Ascending aorta (tissue), 2 donors: ENCODE results near the gene DDR2. TPM values are rescaled to one million over a fixed set of nuclear protein-coding genes. Genes with fewer than 3 reads are reported as not detected.

Experiments
- DNase-seq, 2 donors: peaks; one replicate each; pipeline ENCODE4 v3.0.0-alpha.2; 2019; ENCODE audit warnings: low spot score in 2 of 2
- H3K27ac ChIP-seq, 2 donors: fragments of 200-600 bp; sonication (generic); one replicate each; pipeline ENCODE4 v1.5.1; 2016 to 2017; ENCODE audit warnings: mild to moderate bottlenecking in 1 of 2
- H3K27me3 ChIP-seq: fragments of 200-600 bp; sonication (generic); one replicate; pipeline ENCODE4 v1.5.1; 2017
- H3K36me3 ChIP-seq, 2 donors: fragments of 200-600 bp; sonication (generic); one replicate each; pipeline ENCODE4 v1.5.1; 2016
- H3K4me1 ChIP-seq, 2 donors: fragments of 200-600 bp; sonication (generic); one replicate each; pipeline ENCODE4 v1.5.1; 2016 to 2017; ENCODE audit warnings: mild to moderate bottlenecking in 1 of 2
- H3K4me3 ChIP-seq, 2 donors: fragments of 200-600 bp; sonication (generic); one replicate each; pipeline ENCODE4 v1.5.1; 2016 to 2017; ENCODE audit warnings: mild to moderate bottlenecking in 1 of 2
- H3K9me3 ChIP-seq, 2 donors: fragments of 200-600 bp; sonication (generic); one replicate each; pipeline ENCODE4 v1.5.1; 2016
- CTCF ChIP-seq, 3 experiments: fragments of 200-600 bp in 2 of 3; fragments of 450-650 bp in 1 of 3; sonication (generic) in 2 of 3; IDR thresholded peaks; one replicate each; pipeline ENCODE4 v1.5.1; 2016 to 2019; ENCODE audit warnings: antibody characterized with exemption in 3 of 3, mild to moderate bottlenecking in 1 of 3, moderate library complexity in 1 of 3
- intact Hi-C: fragments of 100-400 bp; cut with DNase I; formaldehyde crosslinking; loops from one replicate; pipeline ENCODE4 v1.15.1; 2023
- total RNA-seq: library from RNA; depleted of rRNA; stranded (reverse); fragments of >200 nt; gene quantifications from one replicate; pipeline ENCODE4 v1.1.0, GENCODE V29; 2016

DDR2 gene
- total RNA-seq, 1 donor from 2014 or later = 77.9 TPM

GRCh38 chr1:162709870-162710269 is 77.6 kb downstream of the DDR2 start:
- H3K27me3 ChIP-seq = no peaks in the 10 kb centered on the region
- DNase-seq = no peak
- TF ChIP-seq CTCF (IDR thresholded peaks at IDR 0.05) = no peak
- H3K27ac ChIP-seq = no peak overlapping the region
- no peaks in the 10 kb centered on the region for H3K9me3 ChIP-seq
- H3K4me1 ChIP-seq = peaks cover 0 to 20% of the 10 kb centered on the region in 2 donors
- H3K4me3 ChIP-seq = no peak overlapping the region
- intact Hi-C loops = no loop called here
- H3K36me3 ChIP-seq = no peaks in the 10 kb centered on the region

DNA sequence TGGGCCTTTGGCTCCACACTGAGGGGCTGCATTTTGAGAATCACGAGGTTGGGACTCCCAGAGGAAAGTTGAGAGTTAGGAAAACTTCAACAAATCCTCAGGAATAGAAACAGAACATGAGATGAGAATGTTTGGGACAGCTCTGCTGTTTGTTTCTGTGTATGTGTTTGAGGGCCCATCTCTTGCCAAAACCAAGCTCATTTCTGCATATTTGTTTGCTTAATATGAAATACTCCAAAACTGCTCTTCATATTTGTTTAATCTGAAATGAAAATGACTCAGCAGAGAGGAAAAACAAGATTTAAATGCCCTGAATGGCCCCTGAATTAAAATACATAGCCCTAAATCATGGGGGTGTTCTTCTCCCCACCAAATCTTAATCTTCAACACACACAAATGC is 78.1 kb downstream of the DDR2 start:
- intact Hi-C loops = no loop called here
- peaks cover 0 to 20% of the 10 kb centered on the region in 2 donors for H3K4me1 ChIP-seq
- H3K36me3 ChIP-seq = no peaks in the 10 kb centered on the region
- H3K27ac ChIP-seq = no peak overlapping the region
- H3K27me3 ChIP-seq = no peaks in the 10 kb centered on the region
- no peak for DNase-seq
- H3K9me3 ChIP-seq = no peaks in the 10 kb centered on the region
- no peak for TF ChIP-seq CTCF (IDR thresholded peaks at IDR 0.05)
- no peak overlapping the region for H3K4me3 ChIP-seq

GRCh38 chr1:162710780-162711465 is 78.7 kb downstream of the DDR2 start:
- no peaks in the 10 kb centered on the region for H3K27me3 ChIP-seq
- intact Hi-C loops = no loop called here
- H3K4me1 ChIP-seq = peaks cover 0 to 20% of the 10 kb centered on the region in 2 donors
- DNase-seq = no peak
- no peaks in the 10 kb centered on the region for H3K9me3 ChIP-seq
- H3K27ac ChIP-seq = no peak overlapping the region
- H3K4me3 ChIP-seq = no peak overlapping the region
- H3K36me3 ChIP-seq = no peaks in the 10 kb centered on the region
- no peak for TF ChIP-seq CTCF (IDR thresholded peaks at IDR 0.05)

DNA sequence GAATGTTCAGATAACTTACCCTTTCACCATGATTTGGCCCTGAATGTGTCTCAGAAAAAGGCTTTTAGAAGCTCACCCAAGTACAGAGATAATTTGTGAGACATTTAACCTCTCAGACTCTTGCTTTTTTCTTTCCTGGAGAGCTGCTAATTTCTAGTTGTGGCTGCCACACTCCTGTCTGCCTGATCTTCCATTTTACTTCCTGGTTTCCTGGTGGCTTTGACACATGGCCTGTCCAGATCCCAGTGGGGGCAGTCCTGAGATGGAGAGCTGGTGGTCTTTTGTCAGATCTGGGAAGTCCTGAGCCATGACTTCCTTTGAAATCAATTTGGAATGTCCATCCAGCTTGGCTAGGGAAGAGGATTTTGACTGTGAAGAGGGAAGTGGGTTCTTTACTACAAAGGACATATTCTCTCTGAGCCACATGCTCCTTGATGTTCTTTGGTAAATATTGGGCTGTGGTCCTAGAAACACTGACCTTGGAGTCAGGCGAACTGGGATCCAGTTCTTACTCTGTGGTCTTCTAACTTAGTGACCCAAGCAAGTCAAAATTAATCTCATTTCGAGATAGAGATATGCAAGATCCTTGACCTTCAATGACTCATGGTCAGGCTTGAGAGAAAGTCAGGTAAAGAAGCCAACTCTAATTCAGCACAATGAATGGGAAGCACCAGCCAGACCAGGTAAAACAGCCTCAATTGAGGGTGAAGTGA is 80.2 kb downstream of the DDR2 start:
- intact Hi-C loops = no loop called here
- Histone ChIP-seq H3K27ac (no peak overlapping the region), H3K27me3 (no peaks in the 10 kb centered on the region), H3K9me3 (no peaks in the 10 kb centered on the region), H3K4me1 (peaks cover 0 to 20% of the 10 kb centered on the region in 2 donors), H3K4me3 (no peak overlapping the region), H3K36me3 (no peaks in the 10 kb centered on the region)
- no peak for DNase-seq
- no peak for TF ChIP-seq CTCF (IDR thresholded peaks at IDR 0.05)

DNA sequence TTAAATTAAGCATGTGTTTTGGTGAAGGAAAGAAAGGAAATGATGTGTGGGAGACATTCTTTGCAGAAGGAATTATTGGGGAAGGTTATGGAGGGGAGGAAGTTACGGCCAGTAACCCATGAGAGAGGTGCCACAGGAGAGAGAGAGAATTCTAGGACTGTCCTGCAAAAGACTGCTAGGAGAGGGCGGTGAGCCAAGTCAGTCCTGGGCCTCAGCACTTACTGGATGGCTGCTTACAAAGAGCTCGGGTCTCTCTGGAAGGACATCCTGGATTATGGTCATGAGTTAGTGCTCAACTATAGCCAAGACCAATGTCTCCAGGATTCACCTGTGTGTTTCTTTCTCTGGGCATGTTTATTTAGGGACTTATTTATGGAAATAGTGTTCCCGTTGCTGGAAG is 83.9 kb downstream of the DDR2 start:
- no peak for TF ChIP-seq CTCF (IDR thresholded peaks at IDR 0.05)
- DNase-seq = no peak
- no peak overlapping the region for H3K4me3 ChIP-seq
- peaks cover 0 to 13% of the 10 kb centered on the region in 2 donors for H3K4me1 ChIP-seq
- no peaks in the 10 kb centered on the region for H3K36me3 ChIP-seq
- intact Hi-C loops = no loop called here
- no peaks in the 10 kb centered on the region for H3K9me3 ChIP-seq
- H3K27ac ChIP-seq = no peak overlapping the region
- H3K27me3 ChIP-seq = no peaks in the 10 kb centered on the region
